ENCODE data around the gene GLS2.

DNA sequence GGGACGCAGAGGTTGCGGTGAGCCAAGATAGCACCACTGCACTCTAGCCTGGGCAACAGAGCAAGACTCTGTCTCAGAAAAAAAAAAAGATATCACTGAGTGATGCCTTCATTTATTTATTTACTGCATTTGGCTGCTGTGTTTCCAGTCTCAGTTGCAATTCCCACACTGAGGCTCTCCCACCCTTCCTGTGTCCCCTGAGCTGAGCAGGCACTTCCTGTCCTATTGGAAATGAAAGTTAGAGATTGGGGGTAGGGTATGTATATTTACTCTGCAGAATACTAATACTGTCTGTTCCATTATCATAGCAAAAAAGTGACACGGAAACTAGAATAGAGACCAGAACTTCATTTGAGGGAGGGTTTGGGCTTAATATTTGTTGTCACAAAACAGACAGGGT is 32.1 kb upstream of the GLS2 start:
- TF ChIP-seq YY1 (IDR thresholded peaks at IDR 0.05; ENCODE audit: low read depth, low read length) (no peak), RAD21 (IDR thresholded peaks at IDR 0.05; ENCODE audit: insufficient read depth, low read depth, low read length) (no peak), POLR2A (IDR thresholded peaks at IDR 0.05; ENCODE audit: low read depth, low read length) (no peak), MXI1 (IDR thresholded peaks at IDR 0.05; ENCODE audit: low read depth, low read length) (no peak), EZH2 (IDR thresholded peaks at IDR 0.05; ENCODE audit: borderline replicate concordance, control insufficient read depth, low read depth, low read length) (no peak), CREB1 (IDR thresholded peaks at IDR 0.05; ENCODE audit: low read depth) (no peak), POLR2AphosphoS5 (IDR thresholded peaks at IDR 0.05; ENCODE audit: low read length) (no peak), MTA2 (IDR thresholded peaks at IDR 0.05; ENCODE audit: low read depth) (no peak), HDAC2 (IDR thresholded peaks at IDR 0.05) (no peak), FOXK2 (IDR thresholded peaks at IDR 0.05) (no peak), NR2C2 (IDR thresholded peaks at IDR 0.05; ENCODE audit: borderline replicate concordance, control insufficient read depth, insufficient read length, low read depth) (no peak)
- TF ChIP-seq, protein P1, sequence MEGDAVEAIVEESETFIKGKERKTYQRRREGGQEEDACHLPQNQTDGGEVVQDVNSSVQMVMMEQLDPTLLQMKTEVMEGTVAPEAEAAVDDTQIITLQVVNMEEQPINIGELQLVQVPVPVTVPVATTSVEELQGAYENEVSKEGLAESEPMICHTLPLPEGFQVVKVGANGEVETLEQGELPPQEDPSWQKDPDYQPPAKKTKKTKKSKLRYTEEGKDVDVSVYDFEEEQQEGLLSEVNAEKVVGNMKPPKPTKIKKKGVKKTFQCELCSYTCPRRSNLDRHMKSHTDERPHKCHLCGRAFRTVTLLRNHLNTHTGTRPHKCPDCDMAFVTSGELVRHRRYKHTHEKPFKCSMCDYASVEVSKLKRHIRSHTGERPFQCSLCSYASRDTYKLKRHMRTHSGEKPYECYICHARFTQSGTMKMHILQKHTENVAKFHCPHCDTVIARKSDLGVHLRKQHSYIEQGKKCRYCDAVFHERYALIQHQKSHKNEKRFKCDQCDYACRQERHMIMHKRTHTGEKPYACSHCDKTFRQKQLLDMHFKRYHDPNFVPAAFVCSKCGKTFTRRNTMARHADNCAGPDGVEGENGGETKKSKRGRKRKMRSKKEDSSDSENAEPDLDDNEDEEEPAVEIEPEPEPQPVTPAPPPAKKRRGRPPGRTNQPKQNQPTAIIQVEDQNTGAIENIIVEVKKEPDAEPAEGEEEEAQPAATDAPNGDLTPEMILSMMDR (IDR thresholded peaks at IDR 0.05 in 2 of 3, conservative IDR thresholded peaks at IDR 0.05 in 1 of 3; ENCODE audit: control insufficient read depth in 2 of 3, extremely low read depth in 1 of 3, insufficient read depth in 1 of 3, low read depth in 3 of 3, low read length in 3 of 3), result no peak
- TF ChIP-seq, protein P2, sequence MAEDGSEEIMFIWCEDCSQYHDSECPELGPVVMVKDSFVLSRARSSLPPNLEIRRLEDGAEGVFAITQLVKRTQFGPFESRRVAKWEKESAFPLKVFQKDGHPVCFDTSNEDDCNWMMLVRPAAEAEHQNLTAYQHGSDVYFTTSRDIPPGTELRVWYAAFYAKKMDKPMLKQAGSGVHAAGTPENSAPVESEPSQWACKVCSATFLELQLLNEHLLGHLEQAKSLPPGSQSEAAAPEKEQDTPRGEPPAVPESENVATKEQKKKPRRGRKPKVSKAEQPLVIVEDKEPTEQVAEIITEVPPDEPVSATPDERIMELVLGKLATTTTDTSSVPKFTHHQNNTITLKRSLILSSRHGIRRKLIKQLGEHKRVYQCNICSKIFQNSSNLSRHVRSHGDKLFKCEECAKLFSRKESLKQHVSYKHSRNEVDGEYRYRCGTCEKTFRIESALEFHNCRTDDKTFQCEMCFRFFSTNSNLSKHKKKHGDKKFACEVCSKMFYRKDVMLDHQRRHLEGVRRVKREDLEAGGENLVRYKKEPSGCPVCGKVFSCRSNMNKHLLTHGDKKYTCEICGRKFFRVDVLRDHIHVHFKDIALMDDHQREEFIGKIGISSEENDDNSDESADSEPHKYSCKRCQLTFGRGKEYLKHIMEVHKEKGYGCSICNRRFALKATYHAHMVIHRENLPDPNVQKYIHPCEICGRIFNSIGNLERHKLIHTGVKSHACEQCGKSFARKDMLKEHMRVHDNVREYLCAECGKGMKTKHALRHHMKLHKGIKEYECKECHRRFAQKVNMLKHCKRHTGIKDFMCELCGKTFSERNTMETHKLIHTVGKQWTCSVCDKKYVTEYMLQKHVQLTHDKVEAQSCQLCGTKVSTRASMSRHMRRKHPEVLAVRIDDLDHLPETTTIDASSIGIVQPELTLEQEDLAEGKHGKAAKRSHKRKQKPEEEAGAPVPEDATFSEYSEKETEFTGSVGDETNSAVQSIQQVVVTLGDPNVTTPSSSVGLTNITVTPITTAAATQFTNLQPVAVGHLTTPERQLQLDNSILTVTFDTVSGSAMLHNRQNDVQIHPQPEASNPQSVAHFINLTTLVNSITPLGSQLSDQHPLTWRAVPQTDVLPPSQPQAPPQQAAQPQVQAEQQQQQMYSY (CRISPR knock-in tag; IDR thresholded peaks at IDR 0.05), result no peak
- TF ChIP-seq, protein P3, sequence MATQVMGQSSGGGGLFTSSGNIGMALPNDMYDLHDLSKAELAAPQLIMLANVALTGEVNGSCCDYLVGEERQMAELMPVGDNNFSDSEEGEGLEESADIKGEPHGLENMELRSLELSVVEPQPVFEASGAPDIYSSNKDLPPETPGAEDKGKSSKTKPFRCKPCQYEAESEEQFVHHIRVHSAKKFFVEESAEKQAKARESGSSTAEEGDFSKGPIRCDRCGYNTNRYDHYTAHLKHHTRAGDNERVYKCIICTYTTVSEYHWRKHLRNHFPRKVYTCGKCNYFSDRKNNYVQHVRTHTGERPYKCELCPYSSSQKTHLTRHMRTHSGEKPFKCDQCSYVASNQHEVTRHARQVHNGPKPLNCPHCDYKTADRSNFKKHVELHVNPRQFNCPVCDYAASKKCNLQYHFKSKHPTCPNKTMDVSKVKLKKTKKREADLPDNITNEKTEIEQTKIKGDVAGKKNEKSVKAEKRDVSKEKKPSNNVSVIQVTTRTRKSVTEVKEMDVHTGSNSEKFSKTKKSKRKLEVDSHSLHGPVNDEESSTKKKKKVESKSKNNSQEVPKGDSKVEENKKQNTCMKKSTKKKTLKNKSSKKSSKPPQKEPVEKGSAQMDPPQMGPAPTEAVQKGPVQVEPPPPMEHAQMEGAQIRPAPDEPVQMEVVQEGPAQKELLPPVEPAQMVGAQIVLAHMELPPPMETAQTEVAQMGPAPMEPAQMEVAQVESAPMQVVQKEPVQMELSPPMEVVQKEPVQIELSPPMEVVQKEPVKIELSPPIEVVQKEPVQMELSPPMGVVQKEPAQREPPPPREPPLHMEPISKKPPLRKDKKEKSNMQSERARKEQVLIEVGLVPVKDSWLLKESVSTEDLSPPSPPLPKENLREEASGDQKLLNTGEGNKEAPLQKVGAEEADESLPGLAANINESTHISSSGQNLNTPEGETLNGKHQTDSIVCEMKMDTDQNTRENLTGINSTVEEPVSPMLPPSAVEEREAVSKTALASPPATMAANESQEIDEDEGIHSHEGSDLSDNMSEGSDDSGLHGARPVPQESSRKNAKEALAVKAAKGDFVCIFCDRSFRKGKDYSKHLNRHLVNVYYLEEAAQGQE (IDR thresholded peaks at IDR 0.05; ENCODE audit: low read depth, low read length), result no peak

Data from GM12878 (cell line).